Stimulated activated CD8-positive, alpha-beta memory T cell treated with anti-CD3 and anti-CD28 coated beads, Interleukin-12 subunit alpha, Interleukin-12 subunit beta, amount 100 ng/mL, for 24 hours (primary cell): ENCODE data around the gene CAPZA1.

Experiments used
- DNase-seq: peaks from one replicate; pipeline ENCODE4 v3.0.0-alpha.2; 2020; ENCODE audit errors: extremely low read depth

The CAPZA1 gene

DNA sequence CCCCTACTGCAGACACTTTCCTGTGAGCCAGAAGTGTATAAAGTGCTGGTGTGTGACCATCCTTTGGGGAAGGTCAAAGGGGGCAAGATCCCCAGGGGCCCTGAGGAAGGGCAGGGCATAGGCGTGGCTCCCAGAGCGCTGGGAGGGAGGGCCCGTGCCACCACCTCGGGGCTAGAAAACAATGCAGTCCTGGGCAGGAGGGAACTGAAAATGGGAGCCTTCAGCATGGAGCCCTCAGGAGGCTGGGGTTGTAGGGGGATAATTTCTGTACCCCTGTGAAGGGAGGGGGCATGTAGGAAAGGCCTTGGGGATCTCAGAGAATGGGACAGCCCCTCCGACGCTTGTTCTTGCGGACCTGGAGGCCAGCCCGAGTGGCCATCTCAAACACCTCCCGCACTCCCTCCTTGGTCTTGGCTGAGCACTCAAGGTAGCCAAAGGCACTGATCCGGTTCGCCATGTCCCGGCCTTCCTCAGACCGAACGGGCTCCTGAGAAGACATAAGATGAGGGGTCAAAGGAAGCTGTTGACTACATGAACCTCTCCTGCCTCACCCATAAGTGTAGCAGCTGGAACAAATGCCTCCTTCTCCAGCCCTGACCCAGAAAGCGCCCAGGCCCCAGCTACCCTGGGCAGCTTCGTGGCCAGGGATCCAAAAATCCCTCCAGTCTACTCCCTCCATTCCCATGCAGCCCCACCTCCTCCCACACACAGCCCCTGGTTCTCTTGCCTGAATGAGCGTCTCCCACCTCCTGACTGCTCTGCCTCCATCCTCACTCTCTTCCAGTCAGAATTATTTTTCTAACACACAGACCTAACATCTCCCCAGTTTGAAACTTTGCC lies 81.8 kb downstream of the CAPZA1 start:
- DNase-seq, result no peak

DNA sequence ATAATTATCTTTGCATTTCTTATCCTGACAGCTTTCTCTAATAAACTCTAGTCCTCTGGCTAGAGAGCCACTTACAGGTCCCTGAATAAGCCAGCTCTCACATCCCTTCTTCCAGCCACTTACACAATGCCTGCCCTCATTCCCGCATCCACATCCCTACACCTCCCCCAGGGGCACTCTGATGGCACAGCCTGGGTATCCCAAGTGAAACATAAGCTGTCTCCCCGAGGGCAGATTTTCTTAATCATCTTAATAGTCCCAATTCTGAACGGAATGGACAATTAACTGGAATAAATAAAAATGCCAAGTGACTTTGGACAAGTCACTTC lies 82.4 kb downstream of the CAPZA1 start:
- no peak for DNase-seq

DNA sequence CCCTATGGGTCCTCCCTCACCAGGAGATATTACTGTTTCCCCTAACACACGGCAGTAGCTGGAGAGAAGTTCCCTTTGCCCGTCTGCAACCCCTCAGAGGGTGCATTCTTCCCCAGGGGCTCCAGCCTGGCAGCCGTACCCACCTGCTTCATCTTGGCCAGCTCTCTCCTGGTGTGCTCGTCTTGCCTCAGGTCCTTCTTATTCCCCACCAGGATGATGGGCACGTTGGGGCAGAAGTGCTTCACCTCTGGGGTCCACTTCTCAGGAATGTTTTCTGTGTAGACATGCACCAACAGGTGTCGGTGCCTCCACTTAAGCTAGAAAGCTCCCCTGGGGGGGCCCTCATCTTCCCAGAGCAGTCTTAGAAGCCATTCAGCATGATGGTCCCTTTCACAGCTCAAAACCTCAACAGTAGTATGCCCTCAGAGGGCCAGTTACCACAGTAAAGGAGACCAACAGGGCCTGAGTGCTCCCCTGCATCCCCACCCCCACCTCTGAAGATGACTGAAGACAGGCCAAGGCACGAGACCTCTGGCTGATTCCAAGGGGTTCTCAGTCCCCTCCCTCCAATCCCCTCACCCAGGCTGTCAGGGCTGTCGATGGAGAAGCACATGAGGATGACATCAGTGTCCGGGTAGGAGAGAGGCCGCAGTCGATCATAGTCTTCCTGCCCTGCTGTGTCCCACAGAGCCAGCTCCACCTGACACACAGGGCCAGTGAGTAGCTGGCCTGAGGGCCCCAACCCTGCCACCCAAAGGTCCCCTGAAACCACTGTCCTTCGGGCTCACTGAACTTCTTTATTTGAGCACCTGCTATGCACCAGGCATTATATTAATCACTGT lies 83.0 kb downstream of the CAPZA1 start:
- DNase-seq, result no peak

DNA sequence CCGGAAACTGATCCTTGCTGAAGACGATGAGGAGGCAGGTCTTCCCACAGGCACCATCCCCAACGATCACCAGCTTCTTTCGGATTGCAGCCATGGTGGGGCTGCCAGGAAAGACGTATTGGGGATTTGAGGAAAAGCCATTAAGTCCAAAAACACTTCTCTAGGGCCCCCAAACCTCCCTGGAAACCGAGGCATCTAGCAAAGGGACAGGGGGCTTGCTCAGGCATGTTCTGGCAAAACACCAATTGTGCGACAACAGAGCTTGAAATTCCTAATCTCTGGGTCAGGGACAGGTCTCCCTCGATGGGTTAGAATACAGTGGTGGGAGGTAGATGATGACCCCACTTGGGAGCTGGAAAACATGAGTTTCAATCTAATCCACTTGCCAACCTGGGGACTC lies 84.1 kb downstream of the CAPZA1 start:
- no peak for DNase-seq

DNA sequence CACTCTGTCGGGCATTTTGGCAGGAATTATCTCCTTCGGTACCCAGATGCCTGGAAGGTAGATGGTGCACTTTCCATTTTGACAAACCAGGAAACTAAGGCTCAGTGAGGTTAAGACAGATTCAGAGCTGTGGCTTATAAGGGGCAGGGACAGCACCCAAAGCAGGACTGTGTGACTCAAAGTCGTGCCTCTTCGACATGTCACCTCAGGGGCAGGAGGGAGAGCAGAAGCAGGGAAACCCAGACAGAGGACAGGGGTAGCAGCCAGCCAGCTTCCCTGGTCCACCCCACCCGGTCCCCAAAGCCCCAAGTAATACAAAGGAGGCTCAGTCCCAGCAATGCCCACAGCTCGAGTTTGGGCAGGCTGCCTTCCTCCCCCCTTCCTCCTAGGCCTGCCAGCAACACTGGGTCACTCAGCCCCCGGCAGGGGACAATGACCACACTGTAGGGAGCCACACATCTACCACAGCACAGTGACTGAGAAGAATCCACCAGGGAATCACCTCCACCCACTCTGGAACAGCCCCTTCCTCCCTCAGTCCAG lies 84.8 kb downstream of the CAPZA1 start:
- DNase-seq, result no peak

DNA sequence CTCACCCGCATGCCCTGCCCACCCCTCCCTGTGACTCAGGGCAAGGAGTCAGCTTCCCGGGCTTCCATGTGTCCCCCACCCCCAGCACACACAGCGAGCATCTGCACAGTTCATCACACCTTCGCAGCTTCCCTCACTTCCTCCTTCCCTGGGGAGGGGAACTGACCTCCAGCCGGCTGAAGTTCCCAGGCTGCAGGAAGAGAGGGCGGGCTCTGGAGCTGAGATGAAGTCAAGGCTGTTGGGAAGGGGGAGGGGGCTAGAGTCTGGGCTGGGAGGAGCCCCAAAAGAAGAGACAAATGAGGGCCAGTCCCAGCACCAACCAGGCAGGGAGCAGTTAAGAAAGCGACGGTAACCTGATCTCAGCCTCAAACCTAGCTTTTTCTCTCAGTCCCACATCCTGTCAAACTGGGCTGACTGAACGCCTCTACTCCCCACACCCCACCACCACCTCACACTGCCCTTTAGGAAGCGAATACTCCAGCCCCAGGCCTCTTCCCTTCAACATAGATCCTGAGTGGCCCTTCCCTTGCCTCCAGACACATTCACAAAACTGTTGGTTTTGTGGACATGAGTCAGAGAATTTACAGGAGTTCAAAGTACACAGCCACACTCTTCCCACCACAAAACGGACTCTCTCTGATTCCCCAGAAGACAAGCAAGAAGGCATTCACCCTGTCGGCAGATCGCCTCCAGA lies 85.4 kb downstream of the CAPZA1 start:
- no peak for DNase-seq

DNA sequence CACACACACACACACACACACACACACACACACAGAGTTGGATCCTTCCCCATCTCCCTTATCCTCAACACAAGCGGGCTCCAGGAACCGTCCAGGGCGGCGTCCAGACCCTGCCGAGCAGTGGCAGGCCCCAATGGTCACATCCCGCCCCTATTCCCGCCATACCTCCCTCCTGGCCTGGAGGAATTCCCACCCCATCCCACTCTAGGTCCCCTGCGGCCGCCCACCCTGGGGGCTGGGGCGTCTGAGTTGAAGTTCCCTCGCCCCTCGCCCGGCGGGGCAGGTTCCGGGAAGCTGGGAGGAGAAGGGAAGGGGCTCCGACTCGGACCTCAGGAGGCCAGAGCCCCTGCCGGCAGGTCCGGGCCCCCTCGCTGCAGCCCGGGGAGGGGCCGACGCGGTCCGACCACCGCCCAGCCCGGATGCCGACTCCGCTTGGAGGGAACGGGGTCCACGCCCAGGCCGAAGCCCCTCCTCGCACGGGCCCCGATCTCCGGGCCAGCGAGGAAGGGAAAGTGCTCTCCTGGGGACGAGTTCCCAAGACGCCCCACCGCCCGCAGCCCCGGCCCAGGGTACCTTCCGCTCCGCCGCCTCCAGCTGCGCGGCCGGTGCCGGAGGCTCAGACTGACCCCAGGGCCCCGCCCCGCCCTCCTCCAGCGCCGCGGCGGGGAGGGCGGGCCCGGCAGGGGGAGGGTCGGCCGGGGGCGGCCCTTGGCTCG lies 87.0 kb downstream of the CAPZA1 start, which contains the start of gene RHOC:
TSS of gene RHOC (minus strand) at position 623 of the 716 bp plus-strand sequence. CDS start 3,328 bp downstream, outside the sequence.
- no peak for DNase-seq

DNA sequence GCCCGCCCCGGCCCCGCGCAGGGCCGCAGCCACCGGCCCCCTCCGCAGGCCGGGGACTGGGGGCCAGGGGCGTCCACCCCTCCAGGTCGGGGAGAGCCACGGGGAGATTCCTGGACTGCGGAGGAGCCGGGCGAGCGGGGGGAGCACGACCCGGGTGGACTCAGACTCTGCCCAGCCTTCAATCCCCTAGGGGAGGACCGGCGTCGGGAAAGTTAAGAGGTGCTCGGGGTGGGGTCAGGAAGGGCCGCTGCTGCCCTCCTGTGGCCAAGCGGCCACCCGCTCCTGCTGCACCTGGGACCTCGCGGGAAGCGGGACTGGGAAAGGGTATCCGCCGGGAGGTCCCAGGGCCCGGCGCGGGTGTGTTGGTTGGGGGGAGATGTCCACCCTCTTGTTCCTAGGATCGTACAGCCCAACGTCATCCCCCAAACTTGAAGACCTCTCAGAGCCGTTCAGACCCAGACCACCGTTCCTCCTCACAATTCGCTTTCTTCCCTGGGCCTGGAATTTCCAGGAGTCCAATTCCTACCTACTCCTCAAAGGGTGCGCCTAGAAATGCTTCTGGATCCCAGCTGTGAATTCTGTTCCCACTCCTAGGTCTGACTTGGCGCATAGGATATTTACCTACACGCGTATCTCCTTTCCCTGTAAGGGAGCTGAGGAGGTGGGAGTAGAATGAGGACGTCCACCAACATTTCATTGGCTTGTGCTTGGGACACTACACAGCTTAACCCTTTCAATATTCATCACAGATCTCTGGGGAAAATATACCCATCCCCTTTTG lies 87.8 kb downstream of the CAPZA1 start:
- DNase-seq, result no peak

DNA sequence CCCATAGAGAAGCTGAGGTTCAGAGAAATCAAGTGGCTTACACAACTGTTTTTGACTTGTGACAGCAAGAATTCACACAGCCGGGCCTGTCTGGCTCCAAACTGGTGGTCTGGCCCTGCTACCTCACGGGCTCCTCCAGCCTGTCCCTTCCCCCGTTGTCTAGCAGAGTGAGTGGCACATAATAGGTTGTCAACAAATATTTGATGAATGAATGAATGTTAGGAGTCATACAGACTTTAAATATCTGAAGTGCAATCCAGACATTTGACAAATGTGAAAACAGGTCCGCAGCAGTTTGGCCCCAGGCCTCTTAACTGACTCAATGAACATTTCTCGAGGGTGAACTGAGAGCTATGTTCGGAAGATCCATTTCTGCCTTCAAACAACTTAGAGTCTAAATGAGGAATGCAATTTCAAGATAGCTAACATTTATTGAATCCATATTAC lies 88.4 kb downstream of the CAPZA1 start:
- DNase-seq, result no peak

DNA sequence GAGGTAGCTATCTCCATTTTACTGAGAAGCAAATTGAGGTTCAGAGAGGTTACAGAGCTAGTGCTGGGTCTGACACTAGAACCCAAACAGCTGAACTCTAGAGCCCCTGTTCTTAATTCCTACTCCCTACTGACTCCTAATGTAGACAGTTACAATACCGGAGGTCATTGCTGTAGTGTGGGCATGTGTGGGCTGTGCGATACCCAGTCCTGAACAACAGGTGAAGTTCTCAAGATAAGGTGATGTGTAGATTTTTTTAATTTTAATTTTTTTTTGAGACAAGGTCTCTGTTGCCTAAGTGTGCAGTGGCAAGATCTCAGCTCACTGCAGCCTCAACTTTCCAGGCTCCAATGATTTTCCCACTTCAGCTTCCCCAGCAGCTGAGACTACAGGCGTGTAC lies 88.9 kb downstream of the CAPZA1 start:
- DNase-seq, result no peak

DNA sequence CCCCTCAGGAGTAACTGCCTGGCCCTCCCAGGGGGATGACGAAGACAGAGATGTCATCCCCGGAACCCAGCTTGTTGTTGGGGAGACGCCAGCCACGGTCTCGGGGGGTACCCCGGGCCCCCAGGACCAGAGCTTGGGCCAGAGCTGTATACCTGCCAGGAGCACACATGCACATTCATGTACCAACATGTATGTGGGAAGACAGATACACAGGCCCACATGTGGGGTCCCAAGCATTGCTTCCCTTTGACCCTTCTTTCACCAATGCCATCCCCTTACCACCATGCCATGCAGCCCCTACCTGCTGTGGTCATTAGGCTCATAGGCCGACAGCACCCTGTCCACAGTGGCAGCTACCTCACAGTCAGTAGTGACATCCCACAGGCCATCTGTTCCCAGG lies 90.5 kb downstream of the CAPZA1 start:
- no peak for DNase-seq

DNA sequence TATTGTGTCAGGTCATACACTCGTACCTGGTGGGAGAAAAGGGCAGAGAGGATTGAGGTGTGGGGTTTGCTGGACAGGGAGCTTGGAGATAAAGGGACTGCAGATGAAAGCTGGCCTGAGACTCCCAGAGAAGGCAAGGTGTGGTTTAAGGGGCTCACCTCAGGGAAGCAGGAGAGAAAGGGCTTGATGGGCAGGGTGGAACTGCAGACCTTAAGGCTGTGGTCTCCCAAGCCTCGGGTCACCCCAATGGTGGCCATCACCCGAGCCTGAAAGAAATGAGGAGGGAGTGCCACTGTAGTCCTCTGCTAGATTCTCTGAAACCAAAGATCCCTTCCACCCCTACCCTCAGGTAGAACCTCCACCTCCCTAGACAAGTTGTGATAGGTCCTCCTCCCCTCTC lies 91.0 kb downstream of the CAPZA1 start:
- DNase-seq, result no peak

DNA sequence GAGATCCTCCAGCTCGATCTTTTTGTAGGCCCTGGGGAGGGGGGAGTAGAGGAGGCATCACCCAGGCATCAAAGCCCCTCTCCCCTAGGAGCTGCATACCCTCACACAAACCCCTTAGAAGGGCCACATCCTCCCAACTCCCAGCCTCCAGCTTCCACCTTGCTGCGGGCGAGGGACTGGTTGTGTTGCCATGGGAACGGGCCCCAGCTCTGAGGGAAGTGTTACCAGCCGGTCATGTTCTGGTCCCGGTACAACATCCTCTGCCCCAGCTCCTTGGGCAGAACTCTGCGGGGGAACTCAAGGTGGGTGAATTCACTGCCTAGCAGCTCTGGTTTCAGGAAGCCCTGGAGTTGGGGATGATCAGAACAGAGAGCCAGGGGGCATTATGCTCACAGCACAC lies 91.4 kb downstream of the CAPZA1 start:
- no peak for DNase-seq

DNA sequence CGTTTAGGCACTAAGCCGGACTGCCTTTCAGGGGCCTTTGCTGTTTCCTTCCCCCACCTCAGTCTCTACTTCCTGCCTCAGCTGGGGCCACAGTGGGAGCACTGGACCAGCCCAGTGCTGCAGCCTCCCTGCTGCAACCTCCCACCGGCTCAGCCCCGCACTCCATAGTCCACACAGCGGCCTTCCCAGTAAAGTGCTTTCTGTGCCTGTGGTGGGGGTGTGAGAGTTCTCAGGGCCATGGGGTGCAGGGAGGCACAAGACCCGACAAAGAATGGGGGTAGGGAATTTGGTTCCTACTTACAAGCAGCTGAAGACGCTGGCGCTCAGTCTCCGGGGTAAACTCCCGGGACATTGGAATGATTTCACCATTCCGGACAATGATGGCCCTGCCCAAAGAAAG lies 92.0 kb downstream of the CAPZA1 start:
- no peak for DNase-seq

DNA sequence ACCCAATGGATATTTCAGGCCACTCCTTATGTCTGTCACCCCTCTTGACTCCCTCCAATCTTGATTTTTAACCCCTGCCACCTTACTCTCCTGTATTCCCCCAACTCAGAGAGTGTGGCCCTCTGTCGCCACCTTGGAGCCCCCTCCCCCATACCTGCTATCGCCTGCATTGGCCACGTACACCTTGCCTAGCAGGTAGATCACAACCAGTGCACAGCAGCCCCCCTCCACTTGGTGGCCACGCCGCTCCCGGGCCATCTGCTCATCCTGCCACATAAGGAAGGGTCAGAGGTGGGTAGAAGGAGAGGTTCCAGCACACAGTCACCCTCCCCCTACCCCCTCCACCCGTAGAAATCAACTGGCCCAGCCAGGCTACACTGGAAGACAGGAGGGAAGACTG lies 92.6 kb downstream of the CAPZA1 start:
- DNase-seq, result no peak

DNA sequence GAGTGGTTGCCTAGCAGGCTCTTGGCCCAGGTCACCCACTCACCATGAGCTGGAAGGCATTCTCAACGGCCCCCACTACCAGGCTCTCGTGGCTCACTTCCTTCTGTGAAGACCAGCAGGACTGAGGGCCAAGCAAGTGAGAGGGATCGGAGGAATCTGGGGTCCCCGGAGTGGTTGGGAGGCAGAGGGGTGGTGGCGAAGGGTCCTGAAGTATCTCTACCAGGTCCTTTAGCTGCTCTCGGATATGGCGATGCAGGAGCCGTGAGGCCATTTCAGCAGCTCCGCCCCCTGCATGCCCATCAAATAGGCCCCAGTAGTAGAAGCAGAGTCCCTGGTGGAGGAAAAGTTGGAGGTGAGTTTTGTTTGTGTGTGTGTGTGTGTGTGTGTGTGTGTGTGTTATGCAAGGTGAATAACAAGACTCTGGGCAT lies 93.1 kb downstream of the CAPZA1 start:
- no peak for DNase-seq

DNA sequence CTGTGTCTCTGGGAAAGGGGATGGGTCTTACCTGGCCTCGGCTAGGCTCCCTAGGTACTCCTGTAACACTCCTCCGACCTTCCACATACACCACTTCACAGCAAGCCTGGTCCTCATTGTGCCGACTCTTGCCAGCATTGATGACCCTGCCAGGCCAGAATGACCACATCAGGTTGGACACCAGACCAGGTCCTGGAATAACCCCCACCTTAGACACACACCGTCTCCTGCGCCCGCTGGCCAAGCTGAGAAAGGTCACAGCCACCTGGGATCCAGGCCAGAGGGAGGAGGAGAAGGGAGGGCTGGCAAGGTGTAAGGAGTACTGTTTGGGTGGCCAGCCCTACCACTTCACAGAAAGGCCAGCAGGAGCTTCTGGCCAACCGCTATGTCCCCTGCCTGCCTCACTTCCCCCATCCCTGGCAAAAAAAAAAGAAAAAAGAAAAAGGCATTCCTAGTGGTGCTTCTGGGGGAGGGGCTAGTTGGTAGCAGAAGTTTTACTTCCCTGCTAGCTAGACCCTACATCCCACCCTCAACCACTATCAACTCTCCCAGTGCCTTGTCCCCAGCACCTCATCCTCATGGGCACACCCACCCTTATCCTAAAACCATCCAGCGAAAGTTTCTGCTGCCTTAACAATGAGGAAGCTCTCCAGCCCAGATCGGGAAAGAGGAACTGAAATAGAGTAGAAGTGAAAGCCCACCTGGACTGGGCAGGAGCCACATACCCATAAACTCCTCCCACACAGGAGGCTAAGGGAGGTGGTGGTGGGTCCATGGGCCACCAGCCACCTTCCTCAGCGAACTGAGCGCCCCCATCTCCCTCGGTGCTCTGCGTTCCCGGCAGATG lies 94.1 kb downstream of the CAPZA1 start:
- no peak for DNase-seq

DNA sequence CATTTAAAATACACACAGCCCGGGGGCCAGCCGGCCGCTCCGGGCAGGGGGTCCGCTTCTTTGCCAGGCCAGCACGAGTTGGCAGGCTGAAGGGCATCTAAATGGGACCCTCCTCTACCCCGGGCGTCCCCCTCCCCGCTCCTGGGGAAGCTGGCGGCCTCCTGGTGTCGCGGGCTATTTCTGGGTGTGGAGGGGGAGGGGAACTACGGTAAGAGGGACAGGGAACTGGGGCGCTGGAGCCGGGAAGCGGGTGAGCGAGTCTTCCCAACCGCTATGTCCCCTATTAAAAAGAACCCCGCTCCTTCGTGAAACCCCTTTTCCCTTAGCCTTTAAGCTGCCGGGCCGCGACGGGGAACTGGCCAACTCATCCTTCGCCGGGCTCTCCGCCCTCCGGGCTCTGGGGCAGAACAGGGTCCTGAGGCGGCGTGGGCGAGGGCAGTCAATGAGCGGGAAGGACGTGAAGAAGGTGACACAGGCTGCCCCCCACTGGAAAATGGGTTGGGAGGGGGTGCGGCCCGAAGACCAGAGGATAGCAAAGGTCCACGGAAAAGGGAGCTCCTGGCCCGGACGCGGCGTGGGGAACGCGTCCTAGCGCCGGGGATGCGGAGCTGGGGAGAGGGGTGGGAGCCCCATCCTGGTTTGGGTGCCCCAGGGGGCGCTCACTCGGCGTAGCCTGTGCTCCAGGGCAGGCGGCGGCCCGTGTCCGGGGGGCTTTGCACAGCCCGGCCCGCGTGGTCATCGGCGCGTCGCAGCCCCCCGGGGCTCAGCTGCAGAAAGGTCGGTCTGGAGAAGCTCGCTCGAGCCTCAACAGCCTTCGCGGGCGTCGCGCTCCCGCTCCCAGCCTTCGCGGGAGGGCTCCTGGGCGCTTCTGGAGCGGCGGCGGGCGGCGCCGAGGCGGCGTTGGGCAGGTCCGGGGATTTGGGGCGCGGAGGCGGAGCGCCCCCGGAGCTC lies 95.0 kb downstream of the CAPZA1 start:
- no peak for DNase-seq
